ENCODE data around the gene CSNK1D. TPM values are rescaled to one million over a fixed set of nuclear protein-coding genes. Genes with fewer than 3 reads are reported as not detected.

CSNK1D gene
- total RNA-seq, 1 donor from 2014 or later, result 150 TPM

- Histone ChIP-seq H3K9me3 (no peaks in the 10 kb centered on the region), H3K27me3 (no peaks in the 10 kb centered on the region), H3K27ac (no peak overlapping the region), H3K4me1 (peaks cover 26% of the 10 kb centered on the region), H3K36me3 (peaks cover 21% of the 10 kb centered on the region), H3K4me3 (no peak overlapping the region)
- no peak for TF ChIP-seq CTCF (IDR thresholded peaks at IDR 0.05)
- no peak for DNase-seq
- intact Hi-C loops (cut with DNase I), result no loop called here
- ATAC-seq, result no peak
These were observed 1.8 kb upstream of the CSNK1D start for GRCh38 chr17:82275326-82275725.

DNA sequence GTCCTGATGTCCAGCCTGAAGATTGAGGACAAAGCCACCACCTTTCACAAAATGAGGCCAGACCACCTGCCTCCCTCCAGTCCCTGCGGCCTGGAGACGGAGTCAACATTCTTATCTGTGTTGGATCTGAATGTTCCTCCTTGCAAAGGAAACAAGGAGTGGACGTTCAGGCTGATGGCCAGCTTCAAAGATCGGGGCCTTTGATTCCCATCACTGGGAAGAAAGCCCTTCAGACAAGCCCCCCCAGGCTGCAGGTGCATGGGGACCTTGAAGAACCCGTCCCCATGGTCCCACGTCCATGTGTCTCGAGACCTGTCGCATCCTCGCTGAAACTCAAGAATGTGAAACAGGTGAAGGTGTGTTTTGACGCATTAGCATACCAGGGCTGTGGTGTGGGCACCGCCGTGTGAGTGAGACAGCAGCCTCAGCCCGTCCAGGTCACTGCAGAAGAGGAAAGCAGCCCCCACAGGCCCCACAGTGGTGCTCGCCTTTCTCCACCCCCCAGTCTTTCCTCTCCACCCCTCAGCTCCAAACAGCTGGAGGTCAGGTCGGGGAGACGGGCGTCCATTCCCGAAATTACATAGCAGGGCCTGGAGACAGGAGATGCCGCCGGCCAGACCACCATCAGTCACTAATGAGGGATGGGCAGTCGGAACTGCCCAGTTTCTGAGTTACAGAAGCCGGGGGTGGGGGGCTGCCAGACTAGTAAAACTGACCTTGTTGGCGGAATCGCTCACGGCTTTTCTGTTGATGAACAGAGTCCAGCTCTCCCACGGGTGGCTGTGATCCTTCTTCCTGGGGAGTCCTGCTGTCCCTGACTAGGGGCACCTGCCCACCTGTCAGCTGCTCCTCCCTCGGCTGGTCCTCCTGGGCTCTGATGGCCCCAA lies 877 bp upstream of the CSNK1D start:
- ATAC-seq, result no peak
- Histone ChIP-seq H3K9me3 (no peaks in the 10 kb centered on the region), H3K36me3 (peaks cover 31% of the 10 kb centered on the region), H3K4me1 (peaks cover 35% of the 10 kb centered on the region), H3K27ac (peak overlapping the region; percentile 97), H3K27me3 (no peaks in the 10 kb centered on the region), H3K4me3 (peak overlapping the region; percentile 83)
- intact Hi-C loops (cut with DNase I), result no loop called here
- DNase-seq, result no peak
- no peak for TF ChIP-seq CTCF (IDR thresholded peaks at IDR 0.05)

GRCh38 chr17:82272495-82273326 lies 789 bp downstream of the CSNK1D start:
- TF ChIP-seq CTCF (IDR thresholded peaks at IDR 0.05), result no peak
- peak overlapping the region; percentile 97 for H3K27ac ChIP-seq
- intact Hi-C loops (cut with DNase I), result no loop called here
- H3K4me1 ChIP-seq, result peaks cover 52% of the 10 kb centered on the region
- no peaks in the 10 kb centered on the region for H3K9me3 ChIP-seq
- H3K36me3 ChIP-seq, result peaks cover 38% of the 10 kb centered on the region
- DNase-seq (peak; percentile 81), ATAC-seq (peak; percentile 43)
- H3K4me3 ChIP-seq, result peak overlapping the region; percentile 83
- H3K27me3 ChIP-seq, result no peaks in the 10 kb centered on the region

DNA sequence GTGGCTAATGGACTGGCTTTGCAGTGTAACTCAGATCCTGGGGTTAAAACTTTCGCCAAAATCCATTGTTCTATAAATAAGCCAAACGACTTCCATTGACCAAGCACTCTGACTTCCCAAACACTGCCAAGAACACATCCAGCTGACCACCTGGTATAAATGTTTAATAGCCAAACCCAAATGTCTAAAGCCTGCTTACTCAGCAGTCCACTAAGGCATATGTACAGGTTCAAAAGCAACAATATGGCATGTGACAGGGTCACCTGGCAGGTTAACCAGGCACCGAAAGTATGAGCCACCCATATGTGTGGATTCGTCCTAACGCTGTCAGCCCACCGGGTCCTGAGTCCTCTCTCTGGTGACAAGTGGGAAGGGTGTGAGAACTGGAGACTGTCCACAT lies 2.1 kb downstream of the CSNK1D start:
- no peak for DNase-seq
- intact Hi-C loops (cut with DNase I), result no loop called here
- peaks cover 45% of the 10 kb centered on the region for H3K36me3 ChIP-seq
- no peak overlapping the region for H3K27ac ChIP-seq
- H3K4me1 ChIP-seq, result peaks cover 65% of the 10 kb centered on the region
- TF ChIP-seq CTCF (IDR thresholded peaks at IDR 0.05), result no peak
- no peaks in the 10 kb centered on the region for H3K27me3 ChIP-seq
- H3K4me3 ChIP-seq, result peak overlapping the region; percentile 83
- H3K9me3 ChIP-seq, result no peaks in the 10 kb centered on the region
- ATAC-seq, result no peak

DNA sequence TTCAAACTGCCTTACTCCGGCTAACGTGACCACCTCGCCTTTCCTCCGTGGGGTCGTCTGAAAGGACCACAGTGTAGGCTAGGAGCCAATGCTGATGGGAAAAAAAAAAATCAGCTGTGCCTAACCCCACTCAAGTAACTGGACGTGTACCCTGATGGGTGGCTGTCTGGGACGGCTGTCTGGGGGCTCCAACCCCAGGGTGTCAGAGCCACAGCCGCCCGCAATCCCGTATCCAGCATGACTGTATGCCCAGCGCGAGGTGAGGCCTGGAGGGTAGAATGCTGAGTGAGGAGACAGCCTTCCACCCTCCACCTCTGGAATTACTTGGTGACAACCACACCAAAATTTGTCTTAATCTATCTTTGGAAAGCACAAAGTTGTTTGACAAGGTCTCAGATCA lies 2.8 kb downstream of the CSNK1D start:
- DNase-seq, result peak; percentile 58
- Histone ChIP-seq H3K9me3 (no peaks in the 10 kb centered on the region), H3K27me3 (no peaks in the 10 kb centered on the region), H3K36me3 (peaks cover 52% of the 10 kb centered on the region), H3K4me1 (peaks cover 72% of the 10 kb centered on the region), H3K27ac (peak overlapping the region; percentile 2), H3K4me3 (no peak overlapping the region)
- ATAC-seq, result no peak
- intact Hi-C loops (cut with DNase I), result no loop called here
- TF ChIP-seq CTCF (IDR thresholded peaks at IDR 0.05), result no peak
